A673 (cell line): ENCODE results near the gene NDST4.

Experiments used
- EZH2 ChIP-seq: fragments of 200-600 bp; sonication (generic); IDR thresholded peaks from 2 replicates; pipeline ENCODE4 v1.6.1; 2017; ENCODE audit warnings: borderline replicate concordance, low read depth, mild to moderate bottlenecking, mixed read lengths, antibody characterized with exemption, low read length; ENCODE audit not compliant: poor library complexity, severe bottlenecking
- TF ChIP-seq, protein P1 (sequence below): fragments of 300-800, 200-600 bp; sonication (generic); conservative IDR thresholded peaks from 2 replicates; pipeline ENCODE4 v1.5.1; 2017; ENCODE audit warnings: low read depth, mild to moderate bottlenecking, antibody characterized with exemption, low read length, moderate library complexity, mixed read lengths

- TF ChIP-seq, protein P1, sequence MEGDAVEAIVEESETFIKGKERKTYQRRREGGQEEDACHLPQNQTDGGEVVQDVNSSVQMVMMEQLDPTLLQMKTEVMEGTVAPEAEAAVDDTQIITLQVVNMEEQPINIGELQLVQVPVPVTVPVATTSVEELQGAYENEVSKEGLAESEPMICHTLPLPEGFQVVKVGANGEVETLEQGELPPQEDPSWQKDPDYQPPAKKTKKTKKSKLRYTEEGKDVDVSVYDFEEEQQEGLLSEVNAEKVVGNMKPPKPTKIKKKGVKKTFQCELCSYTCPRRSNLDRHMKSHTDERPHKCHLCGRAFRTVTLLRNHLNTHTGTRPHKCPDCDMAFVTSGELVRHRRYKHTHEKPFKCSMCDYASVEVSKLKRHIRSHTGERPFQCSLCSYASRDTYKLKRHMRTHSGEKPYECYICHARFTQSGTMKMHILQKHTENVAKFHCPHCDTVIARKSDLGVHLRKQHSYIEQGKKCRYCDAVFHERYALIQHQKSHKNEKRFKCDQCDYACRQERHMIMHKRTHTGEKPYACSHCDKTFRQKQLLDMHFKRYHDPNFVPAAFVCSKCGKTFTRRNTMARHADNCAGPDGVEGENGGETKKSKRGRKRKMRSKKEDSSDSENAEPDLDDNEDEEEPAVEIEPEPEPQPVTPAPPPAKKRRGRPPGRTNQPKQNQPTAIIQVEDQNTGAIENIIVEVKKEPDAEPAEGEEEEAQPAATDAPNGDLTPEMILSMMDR = no peak
- no peak for TF ChIP-seq EZH2
These were observed 190.9 kb downstream of the NDST4 start for GRCh38 chr4:114922592-114922933.
